Measurements from ENCODE around the gene SSRP1. TPM values are rescaled to one million over a fixed set of nuclear protein-coding genes. Genes with fewer than 3 reads are reported as not detected.
A peak's percentile ranks its signal among the peaks of the same experiment; 100 is the strongest.

SSRP1 gene
- total RNA-seq, 1 donor from 2014 or later: 34.6 TPM

DNA sequence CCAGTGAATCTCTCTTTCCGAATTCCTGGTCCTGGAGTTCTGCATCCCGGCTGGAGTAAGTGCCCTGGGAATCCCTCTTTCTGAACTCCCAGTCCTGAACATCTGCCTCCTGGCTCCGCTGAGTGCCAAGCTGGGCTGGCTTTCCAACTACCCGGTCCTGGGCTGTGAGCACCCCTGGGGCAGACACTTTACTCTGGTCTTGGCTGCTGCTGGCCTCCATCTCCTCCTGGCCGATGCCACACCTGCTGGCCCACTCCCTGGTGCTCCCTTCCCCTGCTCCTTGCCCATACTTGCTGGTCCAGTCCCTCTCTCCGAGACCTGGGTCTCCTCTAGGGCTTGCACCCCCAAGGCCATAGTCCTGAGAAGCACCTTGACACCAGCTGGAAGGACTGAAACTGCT is 25.6 kb downstream of the SSRP1 start:
- DNase-seq: no peak
- intact Hi-C loops (cut with micrococcal nuclease): no loop called here
- no peaks in the 10 kb centered on the region for H3K9me3 ChIP-seq (replicated peaks)
- H3K4me1 ChIP-seq: peaks cover 100% of the 10 kb centered on the region
- peak overlapping the region; percentile 68 for H3K4me3 ChIP-seq
- H3K27me3 ChIP-seq (ENCODE audit: low read depth): no peaks in the 10 kb centered on the region
- TF ChIP-seq, protein P1, sequence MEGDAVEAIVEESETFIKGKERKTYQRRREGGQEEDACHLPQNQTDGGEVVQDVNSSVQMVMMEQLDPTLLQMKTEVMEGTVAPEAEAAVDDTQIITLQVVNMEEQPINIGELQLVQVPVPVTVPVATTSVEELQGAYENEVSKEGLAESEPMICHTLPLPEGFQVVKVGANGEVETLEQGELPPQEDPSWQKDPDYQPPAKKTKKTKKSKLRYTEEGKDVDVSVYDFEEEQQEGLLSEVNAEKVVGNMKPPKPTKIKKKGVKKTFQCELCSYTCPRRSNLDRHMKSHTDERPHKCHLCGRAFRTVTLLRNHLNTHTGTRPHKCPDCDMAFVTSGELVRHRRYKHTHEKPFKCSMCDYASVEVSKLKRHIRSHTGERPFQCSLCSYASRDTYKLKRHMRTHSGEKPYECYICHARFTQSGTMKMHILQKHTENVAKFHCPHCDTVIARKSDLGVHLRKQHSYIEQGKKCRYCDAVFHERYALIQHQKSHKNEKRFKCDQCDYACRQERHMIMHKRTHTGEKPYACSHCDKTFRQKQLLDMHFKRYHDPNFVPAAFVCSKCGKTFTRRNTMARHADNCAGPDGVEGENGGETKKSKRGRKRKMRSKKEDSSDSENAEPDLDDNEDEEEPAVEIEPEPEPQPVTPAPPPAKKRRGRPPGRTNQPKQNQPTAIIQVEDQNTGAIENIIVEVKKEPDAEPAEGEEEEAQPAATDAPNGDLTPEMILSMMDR (IDR thresholded peaks at IDR 0.05; ENCODE audit: borderline replicate concordance): no peak
- peaks cover 53% of the 10 kb centered on the region for H3K36me3 ChIP-seq
- H3K27ac ChIP-seq (replicated peaks): peak overlapping the region; percentile 90

- H3K4me1 ChIP-seq: peaks cover 100% of the 10 kb centered on the region
- intact Hi-C loops (cut with micrococcal nuclease): no loop called here
Measured at GRCh38 chr11:57309106-57310059, 26.3 kb downstream of the SSRP1 start.

GRCh38 chr11:57308426-57309060 is 27.1 kb downstream of the SSRP1 start:
- Histone ChIP-seq H3K9me3 (replicated peaks) (no peaks in the 10 kb centered on the region), H3K4me1 (peaks cover 100% of the 10 kb centered on the region), H3K27ac (replicated peaks) (peak overlapping the region; percentile 90), H3K27me3 (ENCODE audit: low read depth) (no peaks in the 10 kb centered on the region), H3K36me3 (peaks cover 39% of the 10 kb centered on the region), H3K4me3 (peak overlapping the region; percentile 33)
- intact Hi-C loops (cut with micrococcal nuclease): no loop called here
- TF ChIP-seq, protein P1 (IDR thresholded peaks at IDR 0.05; ENCODE audit: borderline replicate concordance): no peak
- no peak for DNase-seq

More at GRCh38 chr11:57309106-57310059, 26.3 kb downstream of the SSRP1 start:
- peaks cover 46% of the 10 kb centered on the region for H3K36me3 ChIP-seq
- no peak for DNase-seq
- H3K27ac ChIP-seq (replicated peaks): peak overlapping the region; percentile 90
- H3K9me3 ChIP-seq (replicated peaks): no peaks in the 10 kb centered on the region
- TF ChIP-seq, protein P1 (IDR thresholded peaks at IDR 0.05; ENCODE audit: borderline replicate concordance): no peak
- H3K27me3 ChIP-seq (ENCODE audit: low read depth): no peaks in the 10 kb centered on the region
- H3K4me3 ChIP-seq: peak overlapping the region; percentile 33

GRCh38 chr11:57307666-57308270 is 27.9 kb downstream of the SSRP1 start:
- H3K9me3 ChIP-seq (replicated peaks): no peaks in the 10 kb centered on the region
- peak overlapping the region; percentile 36 for H3K27ac ChIP-seq (replicated peaks)
- DNase-seq: no peak
- H3K4me3 ChIP-seq: peak overlapping the region; percentile 33
- peaks cover 39% of the 10 kb centered on the region for H3K36me3 ChIP-seq
- intact Hi-C loops (cut with micrococcal nuclease): no loop called here
- H3K27me3 ChIP-seq (ENCODE audit: low read depth): no peaks in the 10 kb centered on the region
- TF ChIP-seq, protein P1 (IDR thresholded peaks at IDR 0.05; ENCODE audit: borderline replicate concordance): no peak
- peaks cover 95% of the 10 kb centered on the region for H3K4me1 ChIP-seq

GRCh38 chr11:57306940-57307565 is 28.6 kb downstream of the SSRP1 start:
- Histone ChIP-seq H3K36me3 (peaks cover 42% of the 10 kb centered on the region), H3K27me3 (ENCODE audit: low read depth) (no peaks in the 10 kb centered on the region), H3K9me3 (replicated peaks) (no peaks in the 10 kb centered on the region), H3K4me1 (peaks cover 88% of the 10 kb centered on the region), H3K4me3 (peak overlapping the region; percentile 33), H3K27ac (replicated peaks) (peak overlapping the region; percentile 36)
- DNase-seq: no peak
- intact Hi-C loops (cut with micrococcal nuclease): no loop called here
- TF ChIP-seq, protein P1 (IDR thresholded peaks at IDR 0.05; ENCODE audit: borderline replicate concordance): no peak
